Fibroblast of skin of left biceps (primary cell): ENCODE data around the gene UBE2E3.
"Not testable (repeated sequence)": the region's sequence is repeated elsewhere in the genome, so short reads cannot be mapped to it uniquely, and the experiment has no call there.

Experiments used
- DNase-seq, 2 experiments: peaks; one replicate each; pipeline ENCODE4 v3.0.0-alpha.2; 2013; ENCODE audit warnings: low read depth in 2 of 2

Gene UBE2E3

GRCh38 chr2:180980106-180980942 lies at the start of gene UBE2E3:
Gene UBE2E3, plus strand, starts transcription at chr2:180980605. Its CDS starts 1,438 bp downstream, at chr2:180982043.
- DNase-seq = peak; percentile 57 to 60

GRCh38 chr2:180931841-180932240 lies 48.6 kb upstream of the UBE2E3 start:
- DNase-seq = no peak

- no peak for DNase-seq
Measured at GRCh38 chr2:180933332-180933731, 47.1 kb upstream of the UBE2E3 start.

GRCh38 chr2:180934911-180935310 lies 45.5 kb upstream of the UBE2E3 start:
- no peak for DNase-seq

GRCh38 chr2:180937480-180937879 lies 42.9 kb upstream of the UBE2E3 start:
- DNase-seq = not testable (repeated sequence)

- DNase-seq = peak; percentile 26 to 36
Measured at GRCh38 chr2:180938451-180938850, 42.0 kb upstream of the UBE2E3 start.

GRCh38 chr2:180943275-180943674 lies 37.1 kb upstream of the UBE2E3 start:
- DNase-seq = no peak

- DNase-seq = no peak
Measured at GRCh38 chr2:180944372-180944771, 36.0 kb upstream of the UBE2E3 start.

GRCh38 chr2:180947208-180947689 lies 33.2 kb upstream of the UBE2E3 start:
- DNase-seq = no peak

GRCh38 chr2:180949896-180950295 lies 30.5 kb upstream of the UBE2E3 start:
- DNase-seq = no peak

GRCh38 chr2:180952082-180952481 lies 28.3 kb upstream of the UBE2E3 start:
- no peak for DNase-seq

GRCh38 chr2:180952731-180953336 lies 27.6 kb upstream of the UBE2E3 start:
- no peak for DNase-seq

- DNase-seq = no peak
Measured at GRCh38 chr2:180953550-180953949, 26.9 kb upstream of the UBE2E3 start.

GRCh38 chr2:180955101-180955500 lies 25.3 kb upstream of the UBE2E3 start:
- no peak for DNase-seq

GRCh38 chr2:180959787-180960186 lies 20.6 kb upstream of the UBE2E3 start:
- no peak for DNase-seq

GRCh38 chr2:180960982-180961381 lies 19.4 kb upstream of the UBE2E3 start:
- DNase-seq = no peak

GRCh38 chr2:180962727-180963314 lies 17.6 kb upstream of the UBE2E3 start:
- no peak for DNase-seq

GRCh38 chr2:180966378-180966777 lies 14.0 kb upstream of the UBE2E3 start:
- no peak for DNase-seq

GRCh38 chr2:180969124-180969523 lies 11.3 kb upstream of the UBE2E3 start:
- DNase-seq = no peak

GRCh38 chr2:180970016-180970415 lies 10.4 kb upstream of the UBE2E3 start:
- no peak for DNase-seq

- no peak for DNase-seq
Measured at GRCh38 chr2:180971811-180972210, 8.6 kb upstream of the UBE2E3 start.

- DNase-seq = no peak
Measured at GRCh38 chr2:180975585-180975984, 4.8 kb upstream of the UBE2E3 start.
